ENCODE measurements around the gene GULP1.

GULP1 gene

GRCh38 chr2:188345831-188346458 lies 54.3 kb downstream of the GULP1 start:
- H3K4me3 Mint-ChIP-seq = no peak overlapping the region
- H3K36me3 Mint-ChIP-seq (ENCODE audit: low read depth) = no peaks in the 10 kb centered on the region
- intact Hi-C loops (cut with micrococcal nuclease) = no loop called here
- H3K27ac Mint-ChIP-seq = no peak overlapping the region
- peaks cover 5% of the 10 kb centered on the region for H3K9me3 Mint-ChIP-seq
- no peaks in the 10 kb centered on the region for H3K27me3 Mint-ChIP-seq
- no peaks in the 10 kb centered on the region for H3K4me1 Mint-ChIP-seq (ENCODE audit: low read depth)

DNA sequence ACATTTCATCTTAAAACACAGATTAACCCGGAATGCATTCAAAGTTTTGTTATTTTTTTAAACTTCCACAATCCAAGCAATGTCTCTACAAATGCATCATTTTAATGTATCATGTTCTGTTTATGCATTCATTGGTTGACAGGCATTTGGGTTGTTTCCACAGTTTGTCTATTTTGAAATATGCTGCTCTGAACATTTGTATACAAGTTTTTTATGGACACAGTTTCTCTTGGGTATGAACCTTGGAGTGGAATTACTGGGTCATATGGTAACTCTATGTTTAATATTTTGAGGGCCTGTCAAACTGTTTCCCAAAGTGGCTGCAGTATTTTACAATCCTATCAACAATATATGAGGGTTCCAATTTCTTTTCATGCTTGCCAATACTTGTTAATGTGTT lies 57.3 kb downstream of the GULP1 start:
- intact Hi-C loops (cut with micrococcal nuclease) = no loop called here
- H3K27ac Mint-ChIP-seq = no peak overlapping the region
- H3K9me3 Mint-ChIP-seq = peaks cover 11% of the 10 kb centered on the region
- H3K36me3 Mint-ChIP-seq (ENCODE audit: low read depth) = no peaks in the 10 kb centered on the region
- H3K4me3 Mint-ChIP-seq = no peak overlapping the region
- H3K27me3 Mint-ChIP-seq = no peaks in the 10 kb centered on the region
- H3K4me1 Mint-ChIP-seq (ENCODE audit: low read depth) = no peaks in the 10 kb centered on the region

GRCh38 chr2:188353282-188353681 lies 61.6 kb downstream of the GULP1 start:
- intact Hi-C loops (cut with micrococcal nuclease) = no loop called here
- Mint-ChIP-seq H3K9me3 (peaks cover 12% of the 10 kb centered on the region), H3K36me3 (ENCODE audit: low read depth) (no peaks in the 10 kb centered on the region), H3K4me1 (ENCODE audit: low read depth) (no peaks in the 10 kb centered on the region), H3K4me3 (no peak overlapping the region), H3K27ac (no peak overlapping the region), H3K27me3 (no peaks in the 10 kb centered on the region)

DNA sequence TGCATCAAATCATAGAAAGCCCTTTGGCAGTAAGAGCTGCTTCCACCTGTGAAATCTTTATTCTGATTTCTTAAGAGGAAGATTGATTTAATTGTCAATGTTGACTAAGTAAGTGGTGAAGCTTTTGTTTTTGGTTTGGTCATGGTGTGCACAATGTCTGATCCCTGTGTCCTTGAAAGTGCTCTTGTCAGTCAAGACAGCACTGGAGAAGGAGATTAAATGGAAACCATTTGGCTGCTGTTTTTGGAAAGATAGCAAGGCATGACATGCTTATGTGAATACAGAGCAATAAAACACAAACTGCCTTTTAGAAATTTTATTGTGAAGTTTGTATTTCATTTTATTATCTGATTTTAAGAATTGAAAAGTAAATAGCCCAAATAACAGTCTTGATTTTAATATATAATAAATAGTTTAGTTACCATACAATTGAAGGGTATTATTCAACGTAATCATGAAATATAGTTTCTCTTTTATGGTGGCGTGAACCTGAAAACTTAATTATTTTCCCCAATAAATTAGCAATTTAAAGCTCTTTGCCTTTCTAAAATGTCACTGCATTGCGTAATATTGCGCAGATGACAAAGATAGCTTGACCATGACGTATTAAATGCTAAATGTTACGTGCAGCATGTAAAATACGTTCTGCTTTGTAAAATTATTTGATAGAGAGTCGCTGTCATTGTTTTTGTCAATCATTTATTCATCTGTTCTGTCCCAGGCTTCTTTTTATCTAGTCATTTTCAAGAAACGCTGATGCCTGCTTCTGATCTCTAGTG lies 69.0 kb downstream of the GULP1 start:
- H3K4me3 Mint-ChIP-seq = no peak overlapping the region
- H3K4me1 Mint-ChIP-seq (ENCODE audit: low read depth) = no peaks in the 10 kb centered on the region
- H3K27ac Mint-ChIP-seq = no peak overlapping the region
- H3K27me3 Mint-ChIP-seq = no peaks in the 10 kb centered on the region
- H3K9me3 Mint-ChIP-seq = no peaks in the 10 kb centered on the region
- H3K36me3 Mint-ChIP-seq (ENCODE audit: low read depth) = no peaks in the 10 kb centered on the region
- intact Hi-C loops (cut with micrococcal nuclease) = no loop called here

DNA sequence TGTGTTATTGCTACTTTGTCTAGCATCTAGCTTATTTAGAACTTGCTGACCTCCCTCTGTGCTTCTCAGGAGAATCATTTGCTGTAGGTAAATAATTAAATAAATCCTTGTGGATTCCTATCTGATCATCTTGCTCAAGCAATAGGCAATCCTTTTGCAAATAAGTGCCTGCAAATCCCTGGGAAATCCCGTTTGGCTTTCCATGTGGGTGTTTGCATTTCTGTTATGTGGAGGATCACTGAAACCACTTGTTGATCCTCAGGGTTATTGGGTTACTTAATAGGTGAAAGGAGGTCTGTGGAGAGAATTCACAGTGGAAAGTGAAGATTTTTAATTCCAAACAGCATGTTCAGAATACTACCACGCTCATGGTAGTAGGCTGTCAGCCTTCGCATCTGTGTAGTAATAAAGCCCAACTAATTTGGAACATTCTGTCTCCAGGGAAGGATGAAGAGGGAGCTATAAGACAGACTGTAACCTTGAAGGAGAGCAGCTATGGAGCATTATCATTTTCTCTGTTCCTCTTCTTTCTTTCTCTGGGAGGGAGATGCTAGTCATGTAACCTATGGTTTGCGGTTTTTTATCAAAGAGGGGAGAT lies 72.5 kb downstream of the GULP1 start:
- Mint-ChIP-seq H3K9me3 (no peaks in the 10 kb centered on the region), H3K4me3 (no peak overlapping the region), H3K36me3 (ENCODE audit: low read depth) (no peaks in the 10 kb centered on the region), H3K4me1 (ENCODE audit: low read depth) (no peaks in the 10 kb centered on the region), H3K27ac (no peak overlapping the region), H3K27me3 (no peaks in the 10 kb centered on the region)
- intact Hi-C loops (cut with micrococcal nuclease) = no loop called here

GRCh38 chr2:188365058-188365641 lies 73.5 kb downstream of the GULP1 start:
- Mint-ChIP-seq H3K27ac (no peak overlapping the region), H3K27me3 (no peaks in the 10 kb centered on the region)
- intact Hi-C loops (cut with micrococcal nuclease) = loop anchor here (5.0 kb wide), 1 partner anchor 868 kb away; no protein-coding TSS in a partner anchor

DNA sequence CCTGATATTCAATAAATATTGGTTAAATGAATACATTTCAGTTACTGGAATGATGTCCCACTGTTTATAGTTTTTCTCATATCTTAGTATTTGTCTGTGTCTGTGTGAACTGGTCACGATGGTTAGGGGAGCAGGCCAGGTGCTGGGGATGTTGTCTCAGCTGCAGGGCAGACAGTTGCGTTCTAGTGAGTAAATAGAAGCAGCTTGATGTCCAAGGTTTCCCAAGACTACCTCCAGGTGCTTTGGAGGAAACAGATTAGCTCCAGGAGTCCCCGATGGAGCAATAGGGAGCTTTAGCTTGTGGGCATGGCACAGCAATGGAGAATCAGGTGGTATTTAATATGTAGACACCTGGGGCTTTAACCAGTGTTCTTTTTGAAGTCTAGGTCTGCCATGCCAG lies 75.5 kb downstream of the GULP1 start:
- intact Hi-C loops (cut with micrococcal nuclease) = loop anchor here (5.0 kb wide), 1 partner anchor 870 kb away; no protein-coding TSS in a partner anchor
- H3K36me3 Mint-ChIP-seq (ENCODE audit: low read depth) = no peaks in the 10 kb centered on the region
- H3K9me3 Mint-ChIP-seq = no peaks in the 10 kb centered on the region
- H3K4me3 Mint-ChIP-seq = no peak overlapping the region
- no peaks in the 10 kb centered on the region for H3K4me1 Mint-ChIP-seq (ENCODE audit: low read depth)
- H3K27me3 Mint-ChIP-seq = no peaks in the 10 kb centered on the region
- H3K27ac Mint-ChIP-seq = no peak overlapping the region

More at GRCh38 chr2:188365058-188365641, 73.5 kb downstream of the GULP1 start:
- Mint-ChIP-seq H3K4me3 (no peak overlapping the region), H3K36me3 (ENCODE audit: low read depth) (no peaks in the 10 kb centered on the region), H3K4me1 (ENCODE audit: low read depth) (no peaks in the 10 kb centered on the region), H3K9me3 (no peaks in the 10 kb centered on the region)

GRCh38 chr2:188369365-188369764 lies 77.7 kb downstream of the GULP1 start:
- Mint-ChIP-seq H3K4me1 (ENCODE audit: low read depth) (no peaks in the 10 kb centered on the region), H3K4me3 (no peak overlapping the region), H3K36me3 (ENCODE audit: low read depth) (no peaks in the 10 kb centered on the region), H3K27me3 (no peaks in the 10 kb centered on the region), H3K9me3 (no peaks in the 10 kb centered on the region), H3K27ac (no peak overlapping the region)
- intact Hi-C loops (cut with micrococcal nuclease) = loop anchor here (5.0 kb wide), 1 partner anchor 872 kb away; no protein-coding TSS in a partner anchor

GRCh38 chr2:188378371-188378950 lies 86.8 kb downstream of the GULP1 start:
- Mint-ChIP-seq H3K4me3 (no peak overlapping the region), H3K9me3 (no peaks in the 10 kb centered on the region), H3K27ac (no peak overlapping the region), H3K36me3 (ENCODE audit: low read depth) (no peaks in the 10 kb centered on the region), H3K4me1 (ENCODE audit: low read depth) (no peaks in the 10 kb centered on the region), H3K27me3 (no peaks in the 10 kb centered on the region)
- intact Hi-C loops (cut with micrococcal nuclease) = no loop called here

DNA sequence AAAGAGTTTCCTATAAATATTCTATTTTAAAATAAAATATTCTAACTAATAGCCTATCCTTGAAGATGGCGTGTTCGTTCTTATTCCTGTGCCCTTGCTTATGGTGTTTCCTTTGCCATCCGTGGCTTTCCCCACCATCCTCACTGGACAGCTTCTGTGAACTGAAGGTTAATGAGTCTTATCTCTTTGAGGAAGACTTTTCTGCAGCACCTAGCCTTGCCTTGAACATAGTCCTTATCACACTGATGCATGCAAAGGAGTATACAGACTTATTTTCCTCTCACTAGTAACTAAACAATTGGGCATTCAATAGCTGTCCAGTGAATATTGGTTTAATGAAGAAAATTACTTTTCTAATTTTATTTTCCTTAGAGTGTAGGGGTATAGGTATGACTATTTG lies 88.1 kb downstream of the GULP1 start:
- intact Hi-C loops (cut with micrococcal nuclease) = no loop called here

DNA sequence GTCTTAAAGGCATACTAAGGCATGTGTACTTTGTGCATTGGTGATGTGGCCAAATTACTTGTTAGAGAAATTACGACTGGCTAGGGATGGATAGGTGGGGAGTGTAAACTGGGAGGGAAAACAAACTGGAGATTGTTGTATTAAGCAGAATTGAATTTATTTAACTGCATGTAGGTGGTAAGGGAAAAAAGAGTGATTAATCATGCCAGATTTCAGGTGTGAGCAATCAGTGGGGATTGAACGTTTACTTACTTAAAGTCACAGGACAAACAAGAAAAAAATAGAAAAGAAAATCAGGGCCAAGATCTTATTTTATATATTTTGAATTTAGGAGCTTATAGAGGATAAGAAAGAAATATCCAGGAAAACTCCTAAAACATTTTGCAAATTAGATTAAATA lies 88.6 kb downstream of the GULP1 start:
- peaks cover 14% of the 10 kb centered on the region for H3K9me3 Mint-ChIP-seq
- no peak overlapping the region for H3K4me3 Mint-ChIP-seq
- no peaks in the 10 kb centered on the region for H3K4me1 Mint-ChIP-seq (ENCODE audit: low read depth)
- H3K36me3 Mint-ChIP-seq (ENCODE audit: low read depth) = no peaks in the 10 kb centered on the region
- H3K27ac Mint-ChIP-seq = no peak overlapping the region
- no peaks in the 10 kb centered on the region for H3K27me3 Mint-ChIP-seq
- intact Hi-C loops (cut with micrococcal nuclease) = no loop called here

More for the DNA sequence above, 88.1 kb downstream of the GULP1 start:
- H3K36me3 Mint-ChIP-seq (ENCODE audit: low read depth) = no peaks in the 10 kb centered on the region
- H3K4me3 Mint-ChIP-seq = no peak overlapping the region
- peaks cover 9% of the 10 kb centered on the region for H3K9me3 Mint-ChIP-seq
- H3K27me3 Mint-ChIP-seq = no peaks in the 10 kb centered on the region
- H3K27ac Mint-ChIP-seq = no peak overlapping the region
- H3K4me1 Mint-ChIP-seq (ENCODE audit: low read depth) = no peaks in the 10 kb centered on the region

DNA sequence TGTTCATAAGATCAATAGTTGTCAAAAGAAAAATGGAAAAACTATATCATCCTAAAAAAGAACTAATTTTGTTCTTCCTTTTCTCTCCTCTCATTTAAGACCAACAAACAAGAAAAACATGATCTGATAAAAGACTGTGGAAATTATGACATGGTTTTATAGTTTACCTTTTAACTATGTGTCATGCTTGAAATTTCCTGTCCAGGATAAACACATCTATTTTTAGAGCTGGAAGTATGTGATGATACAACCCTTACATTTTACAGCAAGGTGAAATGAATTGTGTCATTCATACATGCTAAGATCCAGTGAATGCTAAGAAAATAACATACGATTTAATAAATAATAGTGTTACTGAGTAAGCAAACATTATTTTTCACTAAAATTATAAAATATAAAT lies 89.9 kb downstream of the GULP1 start:
- H3K9me3 Mint-ChIP-seq = peaks cover 24% of the 10 kb centered on the region
- intact Hi-C loops (cut with micrococcal nuclease) = no loop called here
- no peaks in the 10 kb centered on the region for H3K4me1 Mint-ChIP-seq (ENCODE audit: low read depth)
- no peak overlapping the region for H3K27ac Mint-ChIP-seq
- H3K27me3 Mint-ChIP-seq = no peaks in the 10 kb centered on the region
- H3K4me3 Mint-ChIP-seq = no peak overlapping the region
- H3K36me3 Mint-ChIP-seq (ENCODE audit: low read depth) = no peaks in the 10 kb centered on the region

- Mint-ChIP-seq H3K36me3 (ENCODE audit: low read depth) (no peaks in the 10 kb centered on the region), H3K9me3 (peaks cover 24% of the 10 kb centered on the region), H3K4me3 (no peak overlapping the region), H3K27me3 (no peaks in the 10 kb centered on the region), H3K4me1 (ENCODE audit: low read depth) (no peaks in the 10 kb centered on the region), H3K27ac (no peak overlapping the region)
- intact Hi-C loops (cut with micrococcal nuclease) = no loop called here
These were observed 90.4 kb downstream of the GULP1 start for GRCh38 chr2:188382107-188382506.

GRCh38 chr2:188383158-188383557 lies 91.5 kb downstream of the GULP1 start:
- Mint-ChIP-seq H3K36me3 (ENCODE audit: low read depth) (no peaks in the 10 kb centered on the region), H3K27ac (no peak overlapping the region), H3K27me3 (no peaks in the 10 kb centered on the region), H3K4me3 (no peak overlapping the region), H3K4me1 (ENCODE audit: low read depth) (no peaks in the 10 kb centered on the region), H3K9me3 (peaks cover 24% of the 10 kb centered on the region)
- intact Hi-C loops (cut with micrococcal nuclease) = no loop called here

All from dendritic cell treated with granulocyte-macrophage colony-stimulating factor and Interleukin-4, amounts not matched to agents 40 ng/mL and 50 ng/mL, for 4 days (primary cell).